Effector CD8-positive, alpha-beta T cell (primary cell): ENCODE results near the gene PFKFB3.
A peak's percentile ranks its signal among the peaks of the same experiment; 100 is the strongest.
"Not testable (repeated sequence)": the region's sequence is repeated elsewhere in the genome, so short reads cannot be mapped to it uniquely, and the experiment has no call there.

Experiments
- DNase-seq: peaks from one replicate; lab custom pipeline; 2025; lab: John Stamatoyannopoulos, UW
- total RNA-seq, 4 experiments: gene quantifications; one replicate each; lab custom pipeline; 2026; lab: John Stamatoyannopoulos, UW

Gene PFKFB3
- total RNA-seq = 122 to 184 (median 148) reads per million in 4 experiments

GRCh38 chr10:6202684-6203330 lies at the start of gene PFKFB3:
TSS of gene PFKFB3 (plus strand) at chr10:6202932. CDS start at chr10:6203261, 329 bp downstream.
- DNase-seq = peak; percentile 85

GRCh38 chr10:6153845-6154244 lies 48.9 kb upstream of the PFKFB3 start:
- DNase-seq = no peak

GRCh38 chr10:6154566-6154965 lies 48.2 kb upstream of the PFKFB3 start:
- DNase-seq = no peak

GRCh38 chr10:6158276-6158675 lies 44.5 kb upstream of the PFKFB3 start:
- no peak for DNase-seq

GRCh38 chr10:6161921-6162320 lies 40.8 kb upstream of the PFKFB3 start:
- DNase-seq = no peak

GRCh38 chr10:6162589-6163356 lies 40.0 kb upstream of the PFKFB3 start:
- no peak for DNase-seq

- peak; percentile 86 for DNase-seq
Measured at GRCh38 chr10:6163364-6164270, 39.1 kb upstream of the PFKFB3 start.

- no peak for DNase-seq
Measured at GRCh38 chr10:6164271-6165095, 38.2 kb upstream of the PFKFB3 start.

- no peak for DNase-seq
Measured at GRCh38 chr10:6165221-6165725, 37.5 kb upstream of the PFKFB3 start.

- not testable (repeated sequence) for DNase-seq
Measured at GRCh38 chr10:6165933-6166332, 36.8 kb upstream of the PFKFB3 start.

- DNase-seq = no peak
Measured at GRCh38 chr10:6167456-6167855, 35.3 kb upstream of the PFKFB3 start.

GRCh38 chr10:6168084-6168483 lies 34.6 kb upstream of the PFKFB3 start:
- DNase-seq = no peak

GRCh38 chr10:6170638-6171037 lies 32.1 kb upstream of the PFKFB3 start:
- no peak for DNase-seq

GRCh38 chr10:6171881-6172695 lies 30.6 kb upstream of the PFKFB3 start:
- DNase-seq = no peak

GRCh38 chr10:6173203-6173602 lies 29.5 kb upstream of the PFKFB3 start:
- DNase-seq = peak; percentile 28

GRCh38 chr10:6174201-6174874 lies 28.4 kb upstream of the PFKFB3 start:
- no peak for DNase-seq

- no peak for DNase-seq
Measured at GRCh38 chr10:6175329-6176055, 27.2 kb upstream of the PFKFB3 start.

- no peak for DNase-seq
Measured at GRCh38 chr10:6176691-6177231, 26.0 kb upstream of the PFKFB3 start.

- DNase-seq = no peak
Measured at GRCh38 chr10:6177880-6178281, 24.9 kb upstream of the PFKFB3 start.
